ENCODE measurements around the gene KCNAB1.
"Not testable (repeated sequence)": the region's sequence is repeated elsewhere in the genome, so short reads cannot be mapped to it uniquely, and the experiment has no call there.

The KCNAB1 gene

DNA sequence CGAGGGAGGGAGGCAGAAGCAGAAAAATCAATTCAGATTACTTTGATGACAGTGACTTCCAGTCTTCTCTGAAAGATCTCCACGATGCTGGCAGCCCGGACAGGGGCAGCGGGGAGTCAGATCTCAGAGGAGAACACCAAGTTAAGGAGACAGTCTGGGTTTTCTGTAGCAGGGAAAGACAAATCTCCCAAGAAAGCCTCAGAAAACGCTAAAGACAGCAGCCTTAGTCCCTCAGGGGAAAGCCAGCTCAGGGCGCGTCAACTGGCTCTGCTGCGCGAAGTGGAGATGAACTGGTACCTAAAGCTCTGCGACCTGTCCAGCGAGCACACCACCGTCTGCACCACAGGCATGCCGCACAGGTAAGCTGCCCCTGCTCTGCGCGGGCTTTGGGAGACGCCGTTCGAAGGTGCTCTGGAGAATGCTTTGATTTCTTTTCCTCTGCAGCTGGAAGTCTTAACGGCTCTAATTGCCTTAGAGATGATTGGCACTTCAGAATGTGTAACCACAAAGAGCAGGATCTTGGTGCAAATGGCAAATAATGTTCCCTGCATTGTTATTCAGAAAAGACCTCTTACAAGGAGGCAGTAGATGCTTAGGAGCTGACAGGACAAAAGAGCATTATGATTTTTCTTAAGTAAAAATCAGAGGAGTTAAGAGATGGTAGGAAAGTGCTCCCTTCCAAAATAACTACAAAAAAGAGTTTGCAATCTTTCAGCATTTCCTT lies at the start of gene KCNAB1:
TSS of gene KCNAB1 (plus strand) at position 51 of the 724 bp plus-strand sequence.
- no peak for DNase-seq (ENCODE audit: low read depth)

DNA sequence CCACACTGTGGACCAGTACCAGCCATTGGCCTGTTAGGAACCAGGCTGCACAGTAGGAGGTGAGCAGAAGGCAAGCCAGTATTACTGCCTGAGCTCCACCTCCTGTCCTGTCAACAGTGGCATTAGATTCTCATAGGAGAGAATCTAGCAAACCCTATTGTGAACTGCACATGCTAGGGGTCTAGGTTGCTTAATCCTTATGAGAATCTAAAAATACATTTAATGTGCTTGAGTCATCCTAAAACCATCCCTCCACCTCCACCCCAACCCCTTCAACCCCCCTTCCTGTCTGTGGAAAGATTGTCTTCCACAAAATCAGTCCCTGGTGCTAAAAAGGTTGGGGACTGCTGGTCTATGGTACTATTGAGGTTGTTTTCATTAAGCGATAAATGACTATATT lies 49.3 kb upstream of the KCNAB1 start:
- DNase-seq (ENCODE audit: low read depth) = no peak

DNA sequence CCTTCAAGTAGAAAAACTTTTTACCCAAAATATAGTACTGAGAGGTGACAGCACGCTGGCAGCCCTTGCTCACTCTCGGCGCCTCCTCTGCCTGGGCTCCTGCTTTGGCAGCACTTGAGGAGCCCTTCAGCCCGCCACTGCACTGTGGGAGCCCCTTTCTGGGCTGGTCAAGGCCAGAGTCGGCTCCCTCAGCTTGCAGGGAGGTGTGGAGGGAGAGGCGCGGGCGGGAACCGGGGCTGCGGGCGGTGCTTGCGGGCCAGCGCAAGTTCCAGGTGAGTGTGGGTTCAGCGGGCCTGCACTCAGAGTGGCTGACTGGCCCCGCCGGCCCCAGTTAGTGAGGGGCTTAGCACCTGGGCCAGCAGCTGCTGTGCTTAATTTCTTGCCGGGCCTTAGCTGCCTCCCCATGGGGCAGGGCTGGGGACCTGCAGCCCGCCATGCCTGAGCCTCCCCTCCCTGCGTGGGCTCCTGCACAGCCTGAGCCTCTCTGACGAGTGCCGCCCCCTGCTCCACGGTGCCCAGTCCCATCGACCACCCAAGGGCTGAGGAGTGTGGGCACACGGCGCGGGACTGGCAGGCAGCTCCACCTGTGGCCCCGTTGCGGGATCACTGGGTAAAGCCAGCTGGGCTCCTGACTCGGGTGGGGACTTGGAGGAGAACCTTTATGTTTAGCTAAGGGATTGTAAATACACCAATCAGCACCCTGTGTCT lies 47.3 kb upstream of the KCNAB1 start:
- not testable (repeated sequence) for DNase-seq (ENCODE audit: low read depth)

DNA sequence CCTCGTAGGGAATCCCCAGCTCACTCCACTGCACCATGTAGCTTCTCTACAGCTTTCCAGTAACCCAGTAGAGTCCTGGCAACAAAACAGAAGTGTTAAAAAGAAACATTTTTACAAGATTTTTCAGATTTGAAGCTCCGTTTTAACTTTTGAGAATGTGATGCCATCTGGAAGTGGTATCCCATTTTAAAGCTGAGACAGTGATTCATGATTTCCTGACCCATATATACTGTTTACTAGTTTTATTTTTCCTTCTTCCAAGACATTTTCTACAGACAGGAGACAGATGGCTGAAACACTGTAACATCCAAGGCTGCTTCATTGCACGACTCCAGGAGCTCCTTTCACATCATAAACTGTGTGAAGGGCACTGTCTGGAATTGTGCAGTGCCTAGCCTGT lies 30.3 kb upstream of the KCNAB1 start:
- DNase-seq (ENCODE audit: low read depth) = no peak

GRCh38 chr3:156093964-156094363 lies 26.4 kb upstream of the KCNAB1 start:
- no peak for DNase-seq (ENCODE audit: low read depth)

DNA sequence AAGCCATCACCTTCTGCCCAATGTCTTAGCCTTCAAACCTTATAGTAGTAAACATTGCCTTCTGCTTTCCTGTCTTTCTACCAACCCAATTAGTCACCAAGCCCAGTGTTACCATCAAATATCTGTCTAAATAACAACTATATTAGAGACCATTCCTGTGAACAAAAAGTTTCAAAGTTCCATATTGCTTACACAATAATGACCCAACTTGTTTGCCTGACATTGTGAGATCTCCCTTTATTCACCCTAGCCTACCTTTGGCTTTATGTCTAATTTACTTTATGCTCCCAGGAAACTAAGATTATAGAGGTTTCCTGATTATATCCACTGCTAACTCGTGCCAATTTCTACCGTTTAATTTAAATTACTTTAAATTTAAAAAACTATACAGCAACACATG lies 26.0 kb upstream of the KCNAB1 start:
- DNase-seq (ENCODE audit: low read depth) = no peak

- DNase-seq (ENCODE audit: low read depth) = not testable (repeated sequence)
Observed at GRCh38 chr3:156095652-156096051, 24.7 kb upstream of the KCNAB1 start.

DNA sequence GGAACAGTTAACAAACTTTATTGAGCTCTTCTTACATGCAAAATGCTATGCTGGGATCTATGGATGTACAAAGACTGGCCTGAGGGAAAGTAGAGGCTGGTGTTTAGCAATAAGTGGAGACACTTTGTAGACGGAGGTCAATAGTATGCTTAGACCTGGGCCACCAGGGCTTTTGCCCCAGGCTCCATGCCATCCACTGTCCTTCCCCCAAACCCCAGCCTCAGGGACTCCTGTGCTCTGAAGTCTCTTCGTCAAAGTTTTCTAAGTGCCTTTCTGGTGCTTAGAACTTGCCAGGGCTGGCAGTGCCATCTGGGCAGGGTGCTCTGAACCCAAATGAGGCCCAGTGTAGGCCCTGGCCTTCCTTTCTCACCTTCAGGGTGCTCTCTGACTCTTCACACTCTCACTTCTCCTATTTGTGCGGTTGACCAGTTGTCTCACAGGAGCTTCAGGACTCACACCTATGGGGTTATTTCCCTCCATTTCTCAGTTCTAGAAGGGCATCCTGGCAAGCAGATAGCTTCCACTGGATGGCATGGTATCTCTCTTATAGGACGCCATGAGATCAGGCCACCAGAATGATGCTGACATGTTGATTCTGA lies 21.8 kb upstream of the KCNAB1 start:
- DNase-seq (ENCODE audit: low read depth) = no peak

DNA sequence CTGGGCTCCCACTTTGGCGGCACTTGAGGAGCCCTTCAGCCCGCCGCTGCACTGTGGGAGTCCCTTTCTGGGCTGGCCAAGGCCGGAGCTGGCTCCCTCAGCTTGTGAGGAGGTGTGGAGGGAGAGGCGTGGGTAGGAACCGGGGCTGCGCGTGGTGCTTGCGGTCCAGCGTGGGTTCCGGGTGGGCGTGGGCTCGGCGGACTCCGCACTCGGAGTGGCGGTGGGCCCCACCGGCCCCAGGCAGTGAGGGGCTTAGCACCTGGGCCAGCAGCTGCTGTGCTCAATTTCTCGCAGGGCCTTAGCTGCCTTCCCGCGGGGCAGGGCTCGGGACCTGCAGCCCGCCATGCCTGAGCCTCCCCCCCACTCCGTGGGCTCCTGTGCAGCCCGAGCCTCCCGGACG lies 21.0 kb upstream of the KCNAB1 start:
- DNase-seq (ENCODE audit: low read depth) = not testable (repeated sequence)

- DNase-seq (ENCODE audit: low read depth) = not testable (repeated sequence)
Observed at GRCh38 chr3:156099984-156100383, 20.4 kb upstream of the KCNAB1 start.

GRCh38 chr3:156102267-156102931 lies 18.0 kb upstream of the KCNAB1 start:
- no peak for DNase-seq (ENCODE audit: low read depth)

DNA sequence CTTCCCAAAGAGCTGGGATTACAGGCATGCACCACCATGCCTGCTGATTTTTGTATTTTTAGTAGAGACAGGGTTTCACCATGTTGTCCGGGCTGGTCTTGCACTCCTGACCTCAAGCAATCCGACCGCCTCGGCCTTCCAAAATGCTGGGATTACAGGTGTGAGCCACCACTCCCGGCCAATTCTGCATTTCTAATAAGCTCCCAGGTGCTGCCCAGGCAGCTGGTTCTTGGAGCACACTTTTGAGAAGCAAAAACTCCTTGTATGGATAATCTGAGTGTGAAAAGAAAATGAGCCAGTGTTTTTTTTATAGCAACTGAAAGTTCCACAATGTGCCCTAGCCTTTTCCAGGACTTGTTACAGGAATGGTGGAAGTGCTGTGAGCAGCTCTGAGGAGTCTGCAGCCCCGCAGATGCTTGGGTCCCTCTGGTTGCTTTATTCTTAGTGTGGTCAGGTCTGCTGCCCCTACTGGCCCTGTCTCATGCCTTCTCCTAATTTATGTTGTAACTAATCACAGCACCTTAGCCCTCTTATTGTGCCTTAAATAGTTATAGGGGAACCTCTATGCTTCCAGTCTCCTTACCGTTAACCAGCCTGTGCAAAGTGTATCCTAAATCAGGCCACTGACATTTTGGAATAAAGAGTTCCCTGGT lies 13.5 kb upstream of the KCNAB1 start:
- no peak for DNase-seq (ENCODE audit: low read depth)

- no peak for DNase-seq (ENCODE audit: low read depth)
Observed at GRCh38 chr3:156107504-156107903, 12.9 kb upstream of the KCNAB1 start.

- no peak for DNase-seq (ENCODE audit: low read depth)
Observed at GRCh38 chr3:156108616-156109015, 11.8 kb upstream of the KCNAB1 start.

GRCh38 chr3:156109989-156110388 lies 10.4 kb upstream of the KCNAB1 start:
- DNase-seq (ENCODE audit: low read depth) = no peak

DNA sequence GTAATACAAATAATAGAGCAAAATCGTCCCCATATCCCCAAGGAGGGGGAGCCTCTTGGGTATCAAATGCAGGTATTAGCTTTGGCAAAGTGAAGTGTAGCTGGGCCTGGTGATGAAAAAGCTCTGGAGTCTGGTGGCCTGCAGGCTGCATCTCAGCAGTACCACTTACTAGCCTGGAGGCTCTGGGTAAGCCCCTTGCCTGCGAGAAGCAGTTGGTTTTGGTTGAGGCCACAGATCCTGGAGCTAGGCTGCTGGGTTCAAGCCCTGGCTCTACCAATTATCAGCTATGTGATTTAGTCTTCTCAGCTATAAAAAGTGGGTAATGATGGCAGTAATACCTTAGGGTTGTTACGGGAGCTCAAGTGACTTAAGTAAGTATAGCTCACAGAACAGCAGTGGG lies 6.1 kb downstream of the KCNAB1 start:
- no peak for DNase-seq (ENCODE audit: low read depth)

GRCh38 chr3:156131241-156131640 lies 10.9 kb downstream of the KCNAB1 start:
- no peak for DNase-seq (ENCODE audit: low read depth)

DNA sequence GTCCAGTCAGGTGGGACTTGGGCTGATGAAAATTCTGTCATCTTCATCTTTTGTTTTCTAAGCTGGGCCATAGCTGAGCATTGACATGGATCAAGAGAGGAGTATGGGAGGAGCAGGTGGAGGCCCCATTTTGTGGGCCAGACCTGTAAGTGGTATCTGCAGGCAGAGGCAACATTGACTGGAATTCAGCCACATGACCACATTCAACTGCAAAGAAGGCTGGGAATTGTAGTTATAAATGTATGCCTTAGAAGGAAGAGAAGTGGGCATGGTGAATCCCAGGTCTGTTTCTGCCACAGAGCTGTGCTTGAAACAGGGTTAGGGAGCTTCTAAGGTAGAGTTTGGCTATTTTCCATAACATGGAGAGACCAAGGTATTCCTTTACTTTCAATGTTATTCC lies 11.4 kb downstream of the KCNAB1 start:
- no peak for DNase-seq (ENCODE audit: low read depth)

GRCh38 chr3:156132313-156132712 lies 11.9 kb downstream of the KCNAB1 start:
- no peak for DNase-seq (ENCODE audit: low read depth)

GRCh38 chr3:156133076-156133475 lies 12.7 kb downstream of the KCNAB1 start:
- no peak for DNase-seq (ENCODE audit: low read depth)

GRCh38 chr3:156135921-156136638 lies 15.7 kb downstream of the KCNAB1 start:
- no peak for DNase-seq (ENCODE audit: low read depth)

- not testable (repeated sequence) for DNase-seq (ENCODE audit: low read depth)
Observed at GRCh38 chr3:156137397-156137796, 17.0 kb downstream of the KCNAB1 start.
